Measurements from ENCODE around the gene SMIM12.

SMIM12 gene

GRCh38 chr1:34874296-34874952 is 14.9 kb upstream of the SMIM12 start:
- no peak for TF ChIP-seq CTCF (IDR thresholded peaks at IDR 0.05; ENCODE audit: low read depth, low read length)
- DNase-seq (ENCODE audit: extremely low read depth, low read depth): no peak

- DNase-seq (ENCODE audit: extremely low read depth, low read depth): no peak
- no peak for TF ChIP-seq CTCF (IDR thresholded peaks at IDR 0.05; ENCODE audit: low read depth, low read length)
Measured at GRCh38 chr1:34872133-34872503, 12.6 kb upstream of the SMIM12 start.

GRCh38 chr1:34871443-34872132 is 12.0 kb upstream of the SMIM12 start:
- no peak for DNase-seq (ENCODE audit: extremely low read depth, low read depth)
- TF ChIP-seq CTCF (IDR thresholded peaks at IDR 0.05; ENCODE audit: low read depth, low read length): no peak

- no peak for DNase-seq (ENCODE audit: extremely low read depth, low read depth)
- TF ChIP-seq CTCF (IDR thresholded peaks at IDR 0.05; ENCODE audit: low read depth, low read length): no peak
Measured at GRCh38 chr1:34870395-34870794, 10.8 kb upstream of the SMIM12 start.

- no peak for DNase-seq (ENCODE audit: extremely low read depth, low read depth)
- TF ChIP-seq CTCF (IDR thresholded peaks at IDR 0.05; ENCODE audit: low read depth, low read length): no peak
Measured at GRCh38 chr1:34869760-34870159, 10.2 kb upstream of the SMIM12 start.

- no peak for DNase-seq (ENCODE audit: extremely low read depth, low read depth)
- no peak for TF ChIP-seq CTCF (IDR thresholded peaks at IDR 0.05; ENCODE audit: low read depth, low read length)
Measured at GRCh38 chr1:34868230-34869049, 8.9 kb upstream of the SMIM12 start.

- TF ChIP-seq CTCF (IDR thresholded peaks at IDR 0.05; ENCODE audit: low read depth, low read length): no peak
- no peak for DNase-seq (ENCODE audit: extremely low read depth, low read depth)
Measured at GRCh38 chr1:34867415-34867814, 7.9 kb upstream of the SMIM12 start.
